Loucy (cell line): ENCODE measurements around the gene PCDH17.

Experiments
- H2AFZ ChIP-seq: fragments of 200-600 bp; sonication (generic); 2 replicates; pipeline ENCODE4 v1.6.0; 2016; ENCODE audit warnings: antibody characterized with exemption, mild to moderate bottlenecking, low read length, moderate library complexity
- H3F3A ChIP-seq: fragments of 200-600 bp; 2 replicates; pipeline ENCODE4 v1.6.0; 2016; ENCODE audit warnings: antibody characterized with exemption, low read depth, mild to moderate bottlenecking
- H3K27me3 ChIP-seq: fragments of 200-600 bp; sonication (generic); 2 replicates; pipeline ENCODE4 v1.6.1; 2014; ENCODE audit warnings: low read length, mild to moderate bottlenecking; ENCODE audit not compliant: insufficient read depth, poor library complexity, severe bottlenecking
- H3K36me3 ChIP-seq: fragments of 200-600 bp; sonication (generic); 2 replicates; pipeline ENCODE4 v1.6.1; 2016; ENCODE audit warnings: low read length; ENCODE audit not compliant: insufficient read depth
- H3K4me1 ChIP-seq: fragments of 200-600 bp; sonication (generic); 2 replicates; pipeline ENCODE4 v1.5.1; 2014; ENCODE audit warnings: low read length, mild to moderate bottlenecking; ENCODE audit not compliant: insufficient read depth, poor library complexity, severe bottlenecking
- H3K4me2 ChIP-seq: fragments of 200-600 bp; sonication (generic); 2 replicates; pipeline ENCODE4 v1.6.0; 2014; ENCODE audit warnings: antibody characterized with exemption, low read length, low read depth, mild to moderate bottlenecking; ENCODE audit not compliant: poor library complexity, severe bottlenecking
- H3K4me3 ChIP-seq: fragments of 200-600 bp; sonication (generic); 2 replicates; pipeline ENCODE4 v1.5.1; 2014; ENCODE audit warnings: low read length, mild to moderate bottlenecking, mixed read lengths; ENCODE audit not compliant: poor library complexity, severe bottlenecking
- H3K79me2 ChIP-seq: fragments of 200-600 bp; sonication (generic); 2 replicates; pipeline ENCODE4 v1.6.1; 2014; ENCODE audit warnings: low read length; ENCODE audit not compliant: insufficient read depth
- H3K9ac ChIP-seq: fragments of 200-600 bp; sonication (generic); 2 replicates; pipeline ENCODE4 v1.6.0; 2014; ENCODE audit warnings: mild to moderate bottlenecking, low read depth, low read length, moderate library complexity; ENCODE audit not compliant: poor library complexity, severe bottlenecking
- H3K9me2 ChIP-seq: fragments of 200-600 bp; sonication (generic); replicated peaks from 2 replicates; pipeline ENCODE4 v1.6.1; 2016; ENCODE audit warnings: low read depth, low read length, mixed read lengths
- H3K9me3 ChIP-seq: fragments of 200-600 bp; sonication (generic); 2 replicates; pipeline ENCODE4 v1.6.1; 2014; ENCODE audit warnings: mild to moderate bottlenecking, antibody characterized with exemption, low read length, low read depth; ENCODE audit not compliant: insufficient read depth
- H4K20me1 ChIP-seq: fragments of 200-600 bp; sonication (generic); 2 replicates; pipeline ENCODE4 v1.6.0; 2014; ENCODE audit warnings: antibody characterized with exemption, low read length, mild to moderate bottlenecking; ENCODE audit not compliant: insufficient read depth, poor library complexity, severe bottlenecking
- EZH2phosphoT487 ChIP-seq: fragments of 200-600 bp; IDR thresholded peaks from 2 replicates; pipeline ENCODE4 v1.6.1; 2018; ENCODE audit warnings: antibody characterized with exemption, mild to moderate bottlenecking, moderate library complexity, borderline replicate concordance
- TF ChIP-seq, protein P1 (sequence below): fragments of 200-600 bp; sonication (generic); conservative IDR thresholded peaks from 2 replicates; pipeline ENCODE4 v1.5.1; 2014; ENCODE audit warnings: mild to moderate bottlenecking, antibody characterized with exemption, low read length

The PCDH17 gene

DNA sequence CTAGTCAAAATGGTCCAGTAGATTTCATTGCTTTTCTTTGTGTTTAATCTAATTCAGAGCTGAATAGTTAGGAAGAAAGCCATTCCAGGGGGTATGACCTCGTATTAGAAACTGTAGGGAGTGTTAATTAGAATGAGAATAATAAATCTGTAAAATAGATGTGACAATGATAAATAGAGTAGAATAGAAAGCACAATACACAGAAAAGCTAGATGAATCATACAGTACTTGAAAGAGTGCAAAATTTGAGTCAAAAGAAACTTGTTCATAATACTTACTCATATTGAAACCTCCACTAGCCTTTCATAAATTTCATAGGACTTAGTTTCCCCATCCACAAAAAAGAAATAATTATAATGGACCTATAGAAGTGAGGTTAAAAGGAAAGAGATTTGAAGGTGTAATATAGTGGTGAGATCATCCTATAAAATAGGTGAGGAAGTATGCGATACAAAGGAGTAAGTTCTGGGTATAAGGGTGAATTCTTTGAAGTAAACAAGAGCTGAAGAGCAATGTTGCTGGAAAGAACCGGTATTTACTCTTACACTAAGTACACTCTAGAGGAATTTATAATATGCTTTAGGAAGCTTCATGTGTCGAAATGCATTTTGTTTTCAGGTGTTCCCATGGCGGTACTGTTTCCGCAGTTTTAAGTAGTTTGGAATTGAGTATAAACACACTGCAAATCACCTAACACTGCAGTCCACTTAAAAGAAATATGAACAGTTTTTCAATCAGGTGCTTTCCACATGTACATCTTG lies 21.9 kb downstream of the PCDH17 start:
- H3K9me2 ChIP-seq: no peaks in the 10 kb centered on the region
- no peak overlapping the region for H3K4me2 ChIP-seq
- no peaks in the 10 kb centered on the region for H3K36me3 ChIP-seq
- no peak overlapping the region for H2AFZ ChIP-seq
- H3K4me3 ChIP-seq: no peak overlapping the region
- H3F3A ChIP-seq: no peaks in the 10 kb centered on the region
- H3K4me1 ChIP-seq: no peaks in the 10 kb centered on the region
- no peaks in the 10 kb centered on the region for H3K79me2 ChIP-seq
- no peaks in the 10 kb centered on the region for H3K9me3 ChIP-seq
- H3K27me3 ChIP-seq: no peaks in the 10 kb centered on the region
- no peaks in the 10 kb centered on the region for H4K20me1 ChIP-seq
- no peak overlapping the region for H3K9ac ChIP-seq
- TF ChIP-seq, protein P1, sequence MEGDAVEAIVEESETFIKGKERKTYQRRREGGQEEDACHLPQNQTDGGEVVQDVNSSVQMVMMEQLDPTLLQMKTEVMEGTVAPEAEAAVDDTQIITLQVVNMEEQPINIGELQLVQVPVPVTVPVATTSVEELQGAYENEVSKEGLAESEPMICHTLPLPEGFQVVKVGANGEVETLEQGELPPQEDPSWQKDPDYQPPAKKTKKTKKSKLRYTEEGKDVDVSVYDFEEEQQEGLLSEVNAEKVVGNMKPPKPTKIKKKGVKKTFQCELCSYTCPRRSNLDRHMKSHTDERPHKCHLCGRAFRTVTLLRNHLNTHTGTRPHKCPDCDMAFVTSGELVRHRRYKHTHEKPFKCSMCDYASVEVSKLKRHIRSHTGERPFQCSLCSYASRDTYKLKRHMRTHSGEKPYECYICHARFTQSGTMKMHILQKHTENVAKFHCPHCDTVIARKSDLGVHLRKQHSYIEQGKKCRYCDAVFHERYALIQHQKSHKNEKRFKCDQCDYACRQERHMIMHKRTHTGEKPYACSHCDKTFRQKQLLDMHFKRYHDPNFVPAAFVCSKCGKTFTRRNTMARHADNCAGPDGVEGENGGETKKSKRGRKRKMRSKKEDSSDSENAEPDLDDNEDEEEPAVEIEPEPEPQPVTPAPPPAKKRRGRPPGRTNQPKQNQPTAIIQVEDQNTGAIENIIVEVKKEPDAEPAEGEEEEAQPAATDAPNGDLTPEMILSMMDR: no peak
- no peak for TF ChIP-seq EZH2phosphoT487

DNA sequence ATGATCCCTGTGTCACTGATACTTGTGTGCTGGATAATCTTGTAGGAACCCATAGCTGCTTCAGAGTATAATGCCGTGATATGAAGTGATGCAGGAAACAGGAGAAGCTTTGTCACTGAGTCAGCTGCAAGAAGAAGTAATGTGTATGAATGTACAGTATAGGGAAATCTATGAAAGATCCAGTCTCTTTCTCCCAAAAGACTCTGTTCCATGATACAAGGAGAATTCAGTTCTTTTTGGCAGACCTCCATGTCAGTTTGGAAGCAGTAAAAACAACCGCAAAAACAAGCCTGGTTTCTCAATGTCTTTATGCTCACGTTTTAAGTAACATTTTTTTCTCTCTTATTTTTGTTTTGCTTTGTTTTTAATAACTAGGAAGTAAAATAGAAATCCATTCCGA lies 33.9 kb downstream of the PCDH17 start:
- H3K4me2 ChIP-seq: no peak overlapping the region
- no peak overlapping the region for H2AFZ ChIP-seq
- no peak for TF ChIP-seq EZH2phosphoT487
- TF ChIP-seq, protein P1: no peak
- H4K20me1 ChIP-seq: no peaks in the 10 kb centered on the region
- no peaks in the 10 kb centered on the region for H3K9me3 ChIP-seq
- H3K4me3 ChIP-seq: no peak overlapping the region
- no peaks in the 10 kb centered on the region for H3K79me2 ChIP-seq
- H3K4me1 ChIP-seq: no peaks in the 10 kb centered on the region
- no peaks in the 10 kb centered on the region for H3K36me3 ChIP-seq
- no peak overlapping the region for H3K9ac ChIP-seq
- no peaks in the 10 kb centered on the region for H3K27me3 ChIP-seq
- no peaks in the 10 kb centered on the region for H3F3A ChIP-seq
- no peaks in the 10 kb centered on the region for H3K9me2 ChIP-seq

DNA sequence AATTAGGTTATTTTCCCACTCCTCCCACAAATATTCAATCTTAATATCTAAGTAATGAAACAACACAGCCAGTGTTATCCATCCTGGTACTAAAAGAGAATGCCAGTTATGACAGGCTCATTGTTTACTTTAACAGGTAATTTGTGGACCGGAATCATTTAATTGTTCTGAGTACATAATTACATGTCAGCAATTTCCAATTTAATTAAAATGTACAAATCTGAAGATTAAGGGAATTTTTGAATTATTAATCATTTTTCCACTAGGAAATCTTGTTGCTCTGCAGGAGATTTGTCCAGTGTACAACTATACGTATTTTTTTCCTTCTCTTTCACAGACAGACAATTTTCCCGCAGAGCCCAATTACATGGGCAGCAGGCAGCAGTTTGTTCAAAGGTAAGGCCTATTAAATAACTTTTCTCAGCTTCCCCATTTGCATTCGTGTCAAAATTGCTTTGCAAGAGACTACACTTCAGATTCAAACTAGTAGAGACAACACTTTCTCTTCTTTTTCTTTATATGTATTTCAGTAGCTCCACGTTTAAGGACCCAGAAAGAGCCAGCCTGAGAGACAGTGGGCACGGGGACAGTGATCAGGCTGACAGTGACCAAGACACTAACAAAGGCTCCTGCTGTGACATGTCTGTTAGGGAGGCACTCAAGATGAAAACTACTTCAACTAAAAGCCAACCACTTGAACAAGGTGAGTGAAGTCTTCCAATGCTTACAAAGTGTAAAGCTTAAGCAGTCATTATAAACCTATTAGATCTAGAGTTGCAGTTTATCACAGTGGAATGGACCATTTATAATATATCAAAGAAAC lies 34.8 kb downstream of the PCDH17 start:
- H3K4me1 ChIP-seq: no peaks in the 10 kb centered on the region
- H3K4me3 ChIP-seq: no peak overlapping the region
- no peaks in the 10 kb centered on the region for H3K79me2 ChIP-seq
- no peaks in the 10 kb centered on the region for H3K27me3 ChIP-seq
- TF ChIP-seq, protein P1: no peak
- no peak for TF ChIP-seq EZH2phosphoT487
- H3K4me2 ChIP-seq: no peak overlapping the region
- H4K20me1 ChIP-seq: no peaks in the 10 kb centered on the region
- no peaks in the 10 kb centered on the region for H3K9me2 ChIP-seq
- H3K9me3 ChIP-seq: no peaks in the 10 kb centered on the region
- no peak overlapping the region for H2AFZ ChIP-seq
- H3K9ac ChIP-seq: no peak overlapping the region
- H3K36me3 ChIP-seq: no peaks in the 10 kb centered on the region
- no peaks in the 10 kb centered on the region for H3F3A ChIP-seq
